ENCODE results near the gene PAX5. TPM values are rescaled to one million over a fixed set of nuclear protein-coding genes. Genes with fewer than 3 reads are reported as not detected.

The PAX5 gene
- total and polyA plus RNA-seq, 2 of the 13 experiments (the other 11 are each of a cell fraction or from before 2014, with no cell fraction given) = not detected

- TF ChIP-seq IRF1 (CRISPR knock-in tag; IDR thresholded peaks at IDR 0.05; ENCODE audit: low read depth) (0 out of 2 replicates have a peak, but pooled peaks have one; percentile 75), GATA4 (IDR thresholded peaks at IDR 0.05; ENCODE audit: borderline replicate concordance, low read depth) (no peak), ZNF563 (CRISPR knock-in tag; IDR thresholded peaks at IDR 0.05) (peak; percentile 99), LBX2 (CRISPR knock-in tag; IDR thresholded peaks at IDR 0.05; ENCODE audit: borderline replicate concordance) (peak; percentile 98), MEF2D (CRISPR knock-in tag; IDR thresholded peaks at IDR 0.05) (0 out of 2 replicates have a peak, but pooled peaks have one; percentile 34), FOXP4 (CRISPR knock-in tag; IDR thresholded peaks at IDR 0.05) (0 out of 2 replicates have a peak, but pooled peaks have one; percentile 52), NR2F2 (IDR thresholded peaks at IDR 0.05; ENCODE audit: borderline replicate concordance, low read depth) (no peak), RBM39 (IDR thresholded peaks at IDR 0.05; ENCODE audit: low read depth, low read length, poor library complexity, severe bottlenecking) (no peak), E2F5 (CRISPR knock-in tag; conservative IDR thresholded peaks at IDR 0.05) (peak; percentile 86), NCOR1 (IDR thresholded peaks at IDR 0.05; ENCODE audit: borderline replicate concordance, low read length) (no peak), TSC22D2 (CRISPR knock-in tag; IDR thresholded peaks at IDR 0.05; ENCODE audit: borderline replicate concordance) (peak; percentile 98), ZNF83 (CRISPR knock-in tag; IDR thresholded peaks at IDR 0.05; ENCODE audit: borderline replicate concordance) (peak; percentile 92; the same call in 1 of the 2 replicates), ZSCAN31 (CRISPR knock-in tag; IDR thresholded peaks at IDR 0.05; ENCODE audit: low read depth) (peak; percentile 69), SIX1 (CRISPR knock-in tag; IDR thresholded peaks at IDR 0.05; ENCODE audit: borderline replicate concordance) (0 out of 2 replicates have a peak, but pooled peaks have one; percentile 41), ZNF746 (CRISPR knock-in tag; IDR thresholded peaks at IDR 0.05) (peak; percentile 76; the same call in 1 of the 2 replicates), POLR2A (IDR thresholded peaks at IDR 0.05; ENCODE audit: insufficient read depth in 1 of 2, low read depth in 2 of 2, low read length in 2 of 2) (no peak), THAP7 (CRISPR knock-in tag; IDR thresholded peaks at IDR 0.05) (peak; percentile 80; the same call in 1 of the 2 replicates), ZNF414 (CRISPR knock-in tag; IDR thresholded peaks at IDR 0.05) (peak; percentile 94), ZNF503 (CRISPR knock-in tag; IDR thresholded peaks at IDR 0.05) (peak; percentile 83), SNAPC2 (CRISPR knock-in tag; IDR thresholded peaks at IDR 0.05) (peak; percentile 97), FLYWCH1 (CRISPR knock-in tag; IDR thresholded peaks at IDR 0.05) (peak; percentile 92)
Measured at GRCh38 chr9:37027582-37028419, 6.3 kb downstream of the PAX5 start (continued).

Measured in HepG2 (cell line).